H1 (cell line): ENCODE results near the gene ELMO2. TPM values are rescaled to one million over a fixed set of nuclear protein-coding genes. Genes with fewer than 3 reads are reported as not detected.

Experiments
- CHD1 ChIP-seq: IDR thresholded peaks from 2 replicates; pipeline ENCODE4 v1.6.1; 2012; ENCODE audit warnings: low read depth, low read length, improper control_type of control experiment
- CHD7 ChIP-seq: fragments of 300-600 bp; sonication (generic); IDR thresholded peaks from 2 replicates; pipeline ENCODE4 v1.7.1; 2012; ENCODE audit warnings: low read length, moderate library complexity, mild to moderate bottlenecking, inconsistent platforms; ENCODE audit not compliant: insufficient replicate concordance
- E2F6 ChIP-seq: IDR thresholded peaks from 2 replicates; pipeline ENCODE4 v1.6.1; 2012; ENCODE audit warnings: inconsistent platforms
- MAX ChIP-seq: IDR thresholded peaks from 2 replicates; pipeline ENCODE4 v1.6.1; 2012; ENCODE audit warnings: inconsistent platforms
- polyA plus RNA-seq, 7 experiments: library from polyadenylated mRNA; depleted of rRNA in 3 of 7; stranded (reverse) in 5 of 7; unstranded in 2 of 7; fragments of >200 nt in 5 of 7; fragments of 200-250 nt in 2 of 7; gene quantifications; 1 replicate in 5 of 7; 2 replicates in 1 of 7; 4 replicates in 1 of 7; pipeline versions ENCODE4 v1.2.1 to v1.2.3, GENCODE V29; 2011 to 2013; ENCODE audit warnings: missing spikeins in 2 of 7, mixed read lengths in 2 of 7
- total RNA-seq: library from RNA; stranded (reverse); fragmentation: NEBNext Ultra II Directional; extraction: Animal tissue kit (Norgen Biotek cat#: 25700); gene quantifications from 2 replicates; pipeline ENCODE4 v1.2.1, GENCODE V29; 2021

The ELMO2 gene
- total and polyA plus RNA-seq, 2 of the 8 experiments (the other 6 are each of a cell fraction or from before 2014, with no cell fraction given): 34.3 to 39.7 TPM

- TF ChIP-seq CHD1 (no peak), CHD7 (no peak), E2F6 (no peak), MAX (no peak)
Measured at GRCh38 chr20:46419882-46420281, 13.5 kb upstream of the ELMO2 start (continued).
